GM19372 (cell line): ENCODE data around the gene FMO1.
"Not testable (repeated sequence)": the region's sequence is repeated elsewhere in the genome, so short reads cannot be mapped to it uniquely, and the experiment has no call there.

Source experiments
- ATAC-seq: cut with Tn5 transposase; IDR thresholded peaks from one replicate; pipeline ENCODE4 v1.9.1; 2021; ENCODE audit warnings: mild to moderate bottlenecking, low read depth, moderate library complexity; ENCODE audit not compliant: unreplicated experiment

FMO1 gene

GRCh38 chr1:171277534-171277933, 29.2 kb downstream of the FMO1 start:
- ATAC-seq, result no peak

- no peak for ATAC-seq
Measured at GRCh38 chr1:171279234-171279633, 30.9 kb downstream of the FMO1 start.

- ATAC-seq, result no peak
Measured at GRCh38 chr1:171279678-171280077, 31.4 kb downstream of the FMO1 start.

- ATAC-seq, result no peak
Measured at GRCh38 chr1:171280599-171280998, 32.3 kb downstream of the FMO1 start.

GRCh38 chr1:171286032-171286705, 37.9 kb downstream of the FMO1 start:
- ATAC-seq, result no peak

GRCh38 chr1:171290621-171291020, 42.3 kb downstream of the FMO1 start:
- no peak for ATAC-seq

GRCh38 chr1:171292799-171293198, 44.5 kb downstream of the FMO1 start:
- no peak for ATAC-seq

- ATAC-seq, result not testable (repeated sequence)
Measured at GRCh38 chr1:171295383-171295782, 47.1 kb downstream of the FMO1 start.

- no peak for ATAC-seq
Measured at GRCh38 chr1:171295821-171296220, 47.5 kb downstream of the FMO1 start.

- ATAC-seq, result no peak
Measured at GRCh38 chr1:171296897-171297296, 48.6 kb downstream of the FMO1 start.

GRCh38 chr1:171298696-171299095, 50.4 kb downstream of the FMO1 start:
- ATAC-seq, result no peak

- ATAC-seq, result no peak
Measured at GRCh38 chr1:171299342-171299741, 51.0 kb downstream of the FMO1 start.

GRCh38 chr1:171300401-171300800, 52.1 kb downstream of the FMO1 start:
- ATAC-seq, result no peak

GRCh38 chr1:171310661-171311087, 62.4 kb downstream of the FMO1 start:
- no peak for ATAC-seq

- ATAC-seq, result no peak
Measured at GRCh38 chr1:171311771-171312558, 63.7 kb downstream of the FMO1 start.

- ATAC-seq, result peak; percentile 44
Measured at GRCh38 chr1:171313319-171313834, 65.1 kb downstream of the FMO1 start.

GRCh38 chr1:171313835-171314320, 65.6 kb downstream of the FMO1 start, which contains the start of gene FMO4:
Gene FMO4, plus strand, starts transcription at chr1:171314183. Its CDS starts 5,643 bp downstream, at chr1:171319826.
- ATAC-seq, result peak; percentile 100

GRCh38 chr1:171329251-171329650, 81.0 kb downstream of the FMO1 start:
- ATAC-seq, result no peak

- ATAC-seq, result no peak
Measured at GRCh38 chr1:171334024-171334640, 85.8 kb downstream of the FMO1 start.
